ENCODE measurements around the gene KLHL8.

GRCh38 chr4:87230806-87231205 lies 10.4 kb upstream of the KLHL8 start:
- TF ChIP-seq POLR2A (IDR thresholded peaks at IDR 0.05; ENCODE audit: low read length) (no peak), GATA1 (IDR thresholded peaks at IDR 0.05; ENCODE audit: low read depth, low read length) (no peak)

Data from erythroblast (primary cell).